Neural cell (in vitro differentiated cells): ENCODE measurements around the gene CNTNAP5. TPM values are rescaled to one million over a fixed set of nuclear protein-coding genes. Genes with fewer than 3 reads are reported as not detected.

ENCODE experiments used
- H2AFZ ChIP-seq: fragments of 200-600, 300-800 bp; sonication (generic), shearing (Covaris generic); 2 replicates; pipeline ENCODE4 v1.6.0; 2014; ENCODE audit warnings: low read depth, mild to moderate bottlenecking, antibody characterized with exemption, low read length, moderate library complexity
- H3F3A ChIP-seq: fragments of 200-600 bp; shearing (Covaris generic); 2 replicates; pipeline ENCODE4 v1.6.1; 2016; ENCODE audit warnings: mild to moderate bottlenecking, moderate library complexity, mixed read lengths, antibody characterized with exemption, low read length; ENCODE audit not compliant: insufficient read depth, poor library complexity, severe bottlenecking
- H3K27ac ChIP-seq: fragments of 200-600, 300-800 bp; sonication (generic), shearing (Covaris generic); 2 replicates; pipeline ENCODE4 v1.5.1; 2014; ENCODE audit warnings: mild to moderate bottlenecking, low read length, moderate library complexity
- H3K27me3 ChIP-seq: fragments of 300-800, 200-600 bp; sonication (generic), shearing (Covaris generic); 2 replicates; pipeline ENCODE4 v1.6.0; 2014; ENCODE audit warnings: mild to moderate bottlenecking, low read depth, low read length, moderate library complexity; ENCODE audit not compliant: insufficient read depth
- H3K36me3 ChIP-seq: fragments of 300-800, 200-600 bp; sonication (generic), shearing (Covaris generic); 2 replicates; pipeline ENCODE4 v1.5.1; 2014; ENCODE audit warnings: mild to moderate bottlenecking, antibody characterized with exemption, low read length, moderate library complexity; ENCODE audit not compliant: insufficient read depth
- H3K4me2 ChIP-seq: fragments of 300-800, 200-600 bp; sonication (generic), shearing (Covaris generic); 2 replicates; pipeline ENCODE4 v1.6.0; 2014; ENCODE audit warnings: mild to moderate bottlenecking, low read length
- H3K4me3 ChIP-seq: fragments of 300-800, 200-600 bp; sonication (generic), shearing (Covaris generic); 2 replicates; pipeline ENCODE4 v1.5.1; 2014; ENCODE audit warnings: mild to moderate bottlenecking, low read length, moderate library complexity
- H3K79me2 ChIP-seq: fragments of 200-600 bp; shearing (Covaris generic); replicated peaks from 2 replicates; pipeline ENCODE4 v1.6.0; 2014; ENCODE audit warnings: mild to moderate bottlenecking, low read length, moderate library complexity; ENCODE audit not compliant: insufficient read depth
- H3K9ac ChIP-seq: fragments of 300-800, 200-600 bp; sonication (generic), shearing (Covaris generic); 2 replicates; pipeline ENCODE4 v1.6.1; 2016; ENCODE audit warnings: mild to moderate bottlenecking, low read length, mixed read lengths
- H3K9me2 ChIP-seq: fragments of 200-600 bp; shearing (Covaris generic); 2 replicates; pipeline ENCODE4 v1.6.1; 2016; ENCODE audit warnings: mild to moderate bottlenecking, low read length, mixed read lengths; ENCODE audit not compliant: insufficient read depth
- H3K9me3 ChIP-seq: fragments of 200-600, 300-800 bp; sonication (generic), shearing (Covaris generic); 2 replicates; pipeline ENCODE4 v1.6.1; 2016; ENCODE audit warnings: mild to moderate bottlenecking, mixed run types, low read length, moderate library complexity, mixed read lengths
- H4K20me1 ChIP-seq: fragments of 200-600 bp; shearing (Covaris generic); 2 replicates; pipeline ENCODE4 v1.6.1; 2016; ENCODE audit warnings: mild to moderate bottlenecking, mixed run types; ENCODE audit not compliant: insufficient read depth
- EP300 ChIP-seq: fragments of 450-650 bp; conservative IDR thresholded peaks from 2 replicates; pipeline ENCODE4 v1.6.1; 2014; ENCODE audit warnings: antibody characterized with exemption, mild to moderate bottlenecking, moderate library complexity; ENCODE audit not compliant: poor library complexity, severe bottlenecking
- EZH2 ChIP-seq: fragments of 200-600, 300-800 bp; shearing (Covaris generic), sonication (generic); IDR thresholded peaks from 2 replicates; pipeline ENCODE4 v1.6.1; 2014; ENCODE audit warnings: antibody characterized with exemption, low read length, borderline replicate concordance, mild to moderate bottlenecking; ENCODE audit not compliant: insufficient read depth, poor library complexity, severe bottlenecking
- MXI1 ChIP-seq: fragments of 450-650 bp; conservative IDR thresholded peaks from 2 replicates; pipeline ENCODE4 v1.6.1; 2014; ENCODE audit warnings: antibody characterized with exemption, mild to moderate bottlenecking; ENCODE audit not compliant: poor library complexity, severe bottlenecking
- POLR2AphosphoS5 ChIP-seq: IDR thresholded peaks from 2 replicates; pipeline ENCODE4 v1.6.1; 2012
- RAD21 ChIP-seq: fragments of 450-650 bp; conservative IDR thresholded peaks from 2 replicates; pipeline ENCODE4 v1.6.1; 2014; ENCODE audit warnings: antibody characterized with exemption, mild to moderate bottlenecking, moderate library complexity
- SMC3 ChIP-seq: fragments of 450-650 bp; conservative IDR thresholded peaks from 2 replicates; pipeline ENCODE4 v1.6.1; 2014; ENCODE audit warnings: antibody characterized with exemption, mild to moderate bottlenecking, moderate library complexity; ENCODE audit not compliant: poor library complexity
- TAF1 ChIP-seq: IDR thresholded peaks from 2 replicates; pipeline ENCODE4 v1.6.1; 2012; ENCODE audit warnings: low read depth
- polyA plus RNA-seq: library from polyadenylated mRNA; depleted of rRNA; stranded (reverse); fragments of >200 nt; gene quantifications from 2 replicates; pipeline ENCODE4 v1.2.3, GENCODE V29; 2014
- TF ChIP-seq, protein P1 (sequence below): IDR thresholded peaks from 2 replicates; pipeline ENCODE4 v1.6.1; 2012; ENCODE audit warnings: borderline replicate concordance
- TF ChIP-seq, protein P2 (sequence below): fragments of 450-650 bp; IDR thresholded peaks from 2 replicates; pipeline ENCODE4 v1.5.1; 2014; ENCODE audit warnings: antibody characterized with exemption, mild to moderate bottlenecking, moderate library complexity; ENCODE audit not compliant: poor library complexity, severe bottlenecking

CNTNAP5 gene
- polyA plus RNA-seq, 1 donor from 2014 or later: 19.3 TPM

DNA sequence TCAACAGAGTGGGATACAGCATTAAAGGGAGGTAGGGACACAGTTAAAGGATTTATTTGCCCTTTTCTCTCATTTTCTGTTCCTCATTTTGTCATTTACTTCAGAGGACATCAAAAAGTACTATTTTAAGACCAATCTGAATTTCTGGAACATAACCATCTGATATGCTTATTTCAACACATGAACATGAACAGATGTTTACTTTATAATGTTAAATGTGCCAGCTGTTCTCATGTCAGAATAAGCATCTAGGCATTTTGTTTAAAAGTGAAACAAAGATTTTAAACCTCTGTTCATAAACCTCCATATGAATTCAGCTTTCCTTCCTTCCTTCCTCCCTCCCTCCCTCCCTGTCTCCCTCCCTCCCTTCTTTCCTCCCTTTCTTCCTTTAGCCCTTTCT, 677.7 kb downstream of the CNTNAP5 start:
- Histone ChIP-seq H3K9ac (no peak overlapping the region), H3K4me3 (no peak overlapping the region), H4K20me1 (no peaks in the 10 kb centered on the region), H3K4me2 (no peak overlapping the region), H3K79me2 (no peaks in the 10 kb centered on the region), H3F3A (no peaks in the 10 kb centered on the region), H3K9me3 (no peaks in the 10 kb centered on the region), H3K27ac (no peak overlapping the region), H3K9me2 (no peaks in the 10 kb centered on the region), H3K36me3 (no peaks in the 10 kb centered on the region), H3K27me3 (no peaks in the 10 kb centered on the region), H2AFZ (no peak overlapping the region)
- TF ChIP-seq, protein P1, sequence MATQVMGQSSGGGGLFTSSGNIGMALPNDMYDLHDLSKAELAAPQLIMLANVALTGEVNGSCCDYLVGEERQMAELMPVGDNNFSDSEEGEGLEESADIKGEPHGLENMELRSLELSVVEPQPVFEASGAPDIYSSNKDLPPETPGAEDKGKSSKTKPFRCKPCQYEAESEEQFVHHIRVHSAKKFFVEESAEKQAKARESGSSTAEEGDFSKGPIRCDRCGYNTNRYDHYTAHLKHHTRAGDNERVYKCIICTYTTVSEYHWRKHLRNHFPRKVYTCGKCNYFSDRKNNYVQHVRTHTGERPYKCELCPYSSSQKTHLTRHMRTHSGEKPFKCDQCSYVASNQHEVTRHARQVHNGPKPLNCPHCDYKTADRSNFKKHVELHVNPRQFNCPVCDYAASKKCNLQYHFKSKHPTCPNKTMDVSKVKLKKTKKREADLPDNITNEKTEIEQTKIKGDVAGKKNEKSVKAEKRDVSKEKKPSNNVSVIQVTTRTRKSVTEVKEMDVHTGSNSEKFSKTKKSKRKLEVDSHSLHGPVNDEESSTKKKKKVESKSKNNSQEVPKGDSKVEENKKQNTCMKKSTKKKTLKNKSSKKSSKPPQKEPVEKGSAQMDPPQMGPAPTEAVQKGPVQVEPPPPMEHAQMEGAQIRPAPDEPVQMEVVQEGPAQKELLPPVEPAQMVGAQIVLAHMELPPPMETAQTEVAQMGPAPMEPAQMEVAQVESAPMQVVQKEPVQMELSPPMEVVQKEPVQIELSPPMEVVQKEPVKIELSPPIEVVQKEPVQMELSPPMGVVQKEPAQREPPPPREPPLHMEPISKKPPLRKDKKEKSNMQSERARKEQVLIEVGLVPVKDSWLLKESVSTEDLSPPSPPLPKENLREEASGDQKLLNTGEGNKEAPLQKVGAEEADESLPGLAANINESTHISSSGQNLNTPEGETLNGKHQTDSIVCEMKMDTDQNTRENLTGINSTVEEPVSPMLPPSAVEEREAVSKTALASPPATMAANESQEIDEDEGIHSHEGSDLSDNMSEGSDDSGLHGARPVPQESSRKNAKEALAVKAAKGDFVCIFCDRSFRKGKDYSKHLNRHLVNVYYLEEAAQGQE: no peak
- TF ChIP-seq TAF1 (no peak), EP300 (no peak), POLR2AphosphoS5 (no peak)
- TF ChIP-seq, protein P2, sequence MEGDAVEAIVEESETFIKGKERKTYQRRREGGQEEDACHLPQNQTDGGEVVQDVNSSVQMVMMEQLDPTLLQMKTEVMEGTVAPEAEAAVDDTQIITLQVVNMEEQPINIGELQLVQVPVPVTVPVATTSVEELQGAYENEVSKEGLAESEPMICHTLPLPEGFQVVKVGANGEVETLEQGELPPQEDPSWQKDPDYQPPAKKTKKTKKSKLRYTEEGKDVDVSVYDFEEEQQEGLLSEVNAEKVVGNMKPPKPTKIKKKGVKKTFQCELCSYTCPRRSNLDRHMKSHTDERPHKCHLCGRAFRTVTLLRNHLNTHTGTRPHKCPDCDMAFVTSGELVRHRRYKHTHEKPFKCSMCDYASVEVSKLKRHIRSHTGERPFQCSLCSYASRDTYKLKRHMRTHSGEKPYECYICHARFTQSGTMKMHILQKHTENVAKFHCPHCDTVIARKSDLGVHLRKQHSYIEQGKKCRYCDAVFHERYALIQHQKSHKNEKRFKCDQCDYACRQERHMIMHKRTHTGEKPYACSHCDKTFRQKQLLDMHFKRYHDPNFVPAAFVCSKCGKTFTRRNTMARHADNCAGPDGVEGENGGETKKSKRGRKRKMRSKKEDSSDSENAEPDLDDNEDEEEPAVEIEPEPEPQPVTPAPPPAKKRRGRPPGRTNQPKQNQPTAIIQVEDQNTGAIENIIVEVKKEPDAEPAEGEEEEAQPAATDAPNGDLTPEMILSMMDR: no peak

DNA sequence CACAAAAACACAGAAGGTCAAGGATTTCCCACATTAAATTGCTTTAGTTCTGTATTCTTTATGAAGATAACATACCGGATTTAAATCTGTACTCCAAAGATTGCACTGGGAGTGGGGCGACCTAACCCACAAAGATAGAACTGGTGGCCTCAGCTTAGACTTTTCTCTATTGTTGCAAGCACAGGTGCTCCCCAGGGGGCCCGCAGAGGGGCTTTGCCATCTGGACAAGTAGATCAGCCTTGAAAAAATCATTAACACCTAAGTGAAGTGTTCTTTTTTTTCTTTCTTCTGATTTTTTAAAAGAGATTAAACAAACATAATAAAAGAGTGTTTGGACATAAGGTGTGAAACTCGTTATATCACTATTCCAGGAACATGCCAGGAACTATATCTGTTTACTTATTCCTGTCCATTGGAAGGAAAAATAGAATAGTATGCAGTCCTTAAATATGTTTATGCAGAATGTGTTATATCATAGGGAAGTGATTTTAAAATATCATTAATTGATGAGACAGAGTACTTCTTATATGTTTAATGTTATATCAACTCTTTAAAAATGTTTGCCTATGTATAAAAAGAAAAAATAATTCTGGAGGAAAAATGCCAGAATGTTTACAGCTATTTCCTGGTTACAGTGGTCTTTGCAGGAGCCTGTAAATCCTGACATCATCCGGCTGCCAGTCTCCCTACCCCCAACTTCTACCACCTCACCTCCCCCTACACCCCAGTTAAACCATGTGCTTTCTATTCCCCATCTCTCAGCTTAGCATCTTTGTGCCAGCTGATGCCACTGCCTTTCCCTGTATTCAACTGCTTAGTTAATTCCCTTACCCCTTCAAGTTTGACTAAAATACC, 679.2 kb downstream of the CNTNAP5 start:
- no peaks in the 10 kb centered on the region for H3K79me2 ChIP-seq
- no peaks in the 10 kb centered on the region for H3K36me3 ChIP-seq
- H3F3A ChIP-seq: no peaks in the 10 kb centered on the region
- TF ChIP-seq TAF1: no peak
- TF ChIP-seq POLR2AphosphoS5: no peak
- no peak for TF ChIP-seq MXI1
- TF ChIP-seq EP300: no peak
- no peak for TF ChIP-seq SMC3
- TF ChIP-seq, protein P2: no peak
- TF ChIP-seq RAD21: no peak
- TF ChIP-seq EZH2: no peak
- no peak overlapping the region for H3K9ac ChIP-seq
- H3K27ac ChIP-seq: no peak overlapping the region
- H3K4me2 ChIP-seq: no peak overlapping the region
- no peaks in the 10 kb centered on the region for H4K20me1 ChIP-seq
- no peaks in the 10 kb centered on the region for H3K9me3 ChIP-seq
- H2AFZ ChIP-seq: no peak overlapping the region
- H3K4me3 ChIP-seq: no peak overlapping the region
- no peaks in the 10 kb centered on the region for H3K27me3 ChIP-seq
- no peaks in the 10 kb centered on the region for H3K9me2 ChIP-seq
